ENCODE measurements around the gene CDH15.
"Not testable (repeated sequence)": the region's sequence is repeated elsewhere in the genome, so short reads cannot be mapped to it uniquely, and the experiment has no call there.

The CDH15 gene

GRCh38 chr16:89187770-89188392 lies 16.3 kb downstream of the CDH15 start:
- no peak for DNase-seq (ENCODE audit: low read depth in 3 of 3)

- DNase-seq (ENCODE audit: low read depth in 3 of 3): not testable (repeated sequence)
Measured at GRCh38 chr16:89188471-89189357, 17.2 kb downstream of the CDH15 start.

GRCh38 chr16:89189358-89190025 lies 17.9 kb downstream of the CDH15 start:
- no peak for DNase-seq (ENCODE audit: low read depth in 3 of 3)

- no peak for DNase-seq (ENCODE audit: low read depth in 3 of 3)
Measured at GRCh38 chr16:89190150-89190958, 18.8 kb downstream of the CDH15 start.

- DNase-seq (ENCODE audit: low read depth in 3 of 3): no peak
Measured at GRCh38 chr16:89191033-89191900, 19.7 kb downstream of the CDH15 start.

- DNase-seq (ENCODE audit: low read depth in 3 of 3): no peak
Measured at GRCh38 chr16:89191901-89192185, 20.3 kb downstream of the CDH15 start.

- DNase-seq (ENCODE audit: low read depth in 3 of 3): peak in 2 of 3 experiments; percentile 44 to 63
Measured at GRCh38 chr16:89192186-89192955, 20.8 kb downstream of the CDH15 start.

GRCh38 chr16:89192956-89193575 lies 21.5 kb downstream of the CDH15 start:
- DNase-seq (ENCODE audit: low read depth in 3 of 3): peak; percentile 42 to 56 (median 52)

- DNase-seq (ENCODE audit: low read depth in 3 of 3): no peak
Measured at GRCh38 chr16:89193576-89194293, 22.2 kb downstream of the CDH15 start.

- no peak for DNase-seq (ENCODE audit: low read depth in 3 of 3)
Measured at GRCh38 chr16:89194340-89195311, 23.1 kb downstream of the CDH15 start.

GRCh38 chr16:89195521-89196171 lies 24.1 kb downstream of the CDH15 start:
- DNase-seq (ENCODE audit: low read depth in 3 of 3): no peak

- DNase-seq (ENCODE audit: low read depth in 3 of 3): no peak
Measured at GRCh38 chr16:89197033-89197632, 25.6 kb downstream of the CDH15 start.

- no peak for DNase-seq (ENCODE audit: low read depth in 3 of 3)
Measured at GRCh38 chr16:89197633-89198416, 26.3 kb downstream of the CDH15 start.

- DNase-seq (ENCODE audit: low read depth in 3 of 3): no peak
Measured at GRCh38 chr16:89198417-89199240, 27.1 kb downstream of the CDH15 start.

Measured in stimulated activated CD4-positive, alpha-beta T cell treated with anti-CD3 and anti-CD28 coated beads, TNF-alpha, amount 100 ng/mL, for 4 hours (primary cell).